Measurements from ENCODE around the gene APP.

DNA sequence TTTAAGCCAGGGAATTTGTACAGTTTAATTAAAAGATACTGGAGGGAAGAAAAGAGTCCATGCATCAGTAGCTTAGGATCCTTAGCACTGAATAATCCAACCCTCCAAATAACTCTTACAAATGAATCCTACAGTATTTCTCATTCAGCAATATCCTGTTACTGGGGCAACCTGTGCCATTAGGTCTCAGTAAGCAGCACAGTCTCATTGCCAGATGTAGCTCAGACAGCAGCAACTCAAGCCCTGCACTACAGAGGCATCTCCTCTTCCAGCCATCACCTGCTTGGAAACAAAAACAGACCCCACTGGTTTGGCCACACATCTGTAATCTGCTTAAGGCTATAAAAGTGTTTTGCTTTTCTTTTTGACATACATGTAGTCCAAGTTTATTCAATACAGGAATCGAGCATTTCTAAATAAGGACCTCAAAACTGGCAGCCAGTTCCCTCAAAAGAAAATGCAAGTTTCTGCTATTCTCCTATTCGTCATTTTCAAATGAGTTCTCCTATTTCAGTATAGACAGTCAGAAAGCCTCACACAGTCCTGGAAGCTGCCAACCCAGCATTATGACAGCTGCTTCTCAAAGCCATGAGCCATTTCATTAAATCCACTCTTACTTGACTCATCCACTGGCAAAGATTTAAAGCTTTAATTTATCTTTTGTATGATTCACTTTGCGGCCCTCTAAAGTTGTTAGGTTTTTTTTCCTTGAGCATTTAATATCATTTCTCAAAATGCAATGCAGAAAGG lies 129.0 kb downstream of the APP start:
- TF ChIP-seq, protein P1, sequence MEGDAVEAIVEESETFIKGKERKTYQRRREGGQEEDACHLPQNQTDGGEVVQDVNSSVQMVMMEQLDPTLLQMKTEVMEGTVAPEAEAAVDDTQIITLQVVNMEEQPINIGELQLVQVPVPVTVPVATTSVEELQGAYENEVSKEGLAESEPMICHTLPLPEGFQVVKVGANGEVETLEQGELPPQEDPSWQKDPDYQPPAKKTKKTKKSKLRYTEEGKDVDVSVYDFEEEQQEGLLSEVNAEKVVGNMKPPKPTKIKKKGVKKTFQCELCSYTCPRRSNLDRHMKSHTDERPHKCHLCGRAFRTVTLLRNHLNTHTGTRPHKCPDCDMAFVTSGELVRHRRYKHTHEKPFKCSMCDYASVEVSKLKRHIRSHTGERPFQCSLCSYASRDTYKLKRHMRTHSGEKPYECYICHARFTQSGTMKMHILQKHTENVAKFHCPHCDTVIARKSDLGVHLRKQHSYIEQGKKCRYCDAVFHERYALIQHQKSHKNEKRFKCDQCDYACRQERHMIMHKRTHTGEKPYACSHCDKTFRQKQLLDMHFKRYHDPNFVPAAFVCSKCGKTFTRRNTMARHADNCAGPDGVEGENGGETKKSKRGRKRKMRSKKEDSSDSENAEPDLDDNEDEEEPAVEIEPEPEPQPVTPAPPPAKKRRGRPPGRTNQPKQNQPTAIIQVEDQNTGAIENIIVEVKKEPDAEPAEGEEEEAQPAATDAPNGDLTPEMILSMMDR (IDR thresholded peaks at IDR 0.05; ENCODE audit: insufficient read depth, low read length, poor library complexity, severe bottlenecking), result no peak
- TF ChIP-seq EZH2phosphoT487 (conservative IDR thresholded peaks at IDR 0.05; ENCODE audit: low read length), result no peak
